Endothelial cell (in vitro differentiated cells): ENCODE data around the gene VSX1. TPM values are rescaled to one million over a fixed set of nuclear protein-coding genes. Genes with fewer than 3 reads are reported as not detected.

Experiments used
- DNase-seq: peaks from one replicate; pipeline ENCODE4 v3.0.0; 2021; ENCODE audit warnings: low spot score
- H3K27ac Mint-ChIP-seq: one replicate; pipeline ENCODE4 v1.8.0; 2021; ENCODE audit warnings: mixed read lengths, inconsistent platforms; ENCODE audit not compliant: unreplicated experiment
- H3K27me3 Mint-ChIP-seq: one replicate; pipeline ENCODE4 v1.8.0; 2021; ENCODE audit warnings: mild to moderate bottlenecking, moderate library complexity, mixed read lengths, inconsistent platforms; ENCODE audit not compliant: unreplicated experiment
- H3K36me3 Mint-ChIP-seq: one replicate; pipeline ENCODE4 v1.8.0; 2021; ENCODE audit warnings: mild to moderate bottlenecking, low read depth, mixed read lengths, inconsistent platforms; ENCODE audit not compliant: unreplicated experiment
- H3K4me1 Mint-ChIP-seq: one replicate; pipeline ENCODE4 v1.8.0; 2021; ENCODE audit warnings: mild to moderate bottlenecking, mixed read lengths, inconsistent platforms; ENCODE audit not compliant: unreplicated experiment
- H3K4me3 Mint-ChIP-seq: one replicate; pipeline ENCODE4 v1.8.0; 2021; ENCODE audit warnings: mild to moderate bottlenecking, mixed read lengths, inconsistent platforms; ENCODE audit not compliant: unreplicated experiment
- H3K9me3 Mint-ChIP-seq: one replicate; pipeline ENCODE4 v1.8.0; 2021; ENCODE audit warnings: mixed read lengths, inconsistent platforms; ENCODE audit not compliant: unreplicated experiment
- total RNA-seq: library from RNA; stranded (reverse); fragmentation: NEBNext Ultra II Directional; extraction: Animal tissue kit (Norgen Biotek cat#: 25700); gene quantifications from one replicate; pipeline ENCODE4 v1.2.1, GENCODE V29; 2021; ENCODE audit not compliant: unreplicated experiment
- TF ChIP-seq, protein P1 (sequence below): fragments of 200-600 bp; sonication (generic); IDR thresholded peaks from one replicate; pipeline ENCODE4 v1.5.0; 2021; ENCODE audit warnings: antibody characterized with exemption; ENCODE audit not compliant: unreplicated experiment

The VSX1 gene
- total RNA-seq, 1 donor from 2014 or later: not detected

DNA sequence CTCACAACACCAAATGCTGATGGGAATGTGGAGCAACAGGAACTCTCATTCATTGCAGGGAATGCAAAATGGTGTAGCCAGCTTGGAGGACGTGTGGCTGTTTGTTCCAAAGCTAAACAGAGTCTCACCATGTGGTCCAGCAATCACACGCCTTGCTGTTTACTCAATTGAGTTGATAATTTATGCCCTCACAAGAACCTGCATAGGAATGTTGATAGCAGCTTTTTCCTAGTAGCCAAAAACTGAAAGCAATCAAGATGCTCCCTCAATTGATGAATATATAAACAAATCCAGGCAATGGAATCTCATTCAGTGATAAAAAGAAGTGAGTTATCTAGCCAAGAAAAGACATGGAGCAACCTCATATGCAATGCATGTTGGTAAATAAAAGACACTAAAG lies 15.6 kb upstream of the VSX1 start:
- TF ChIP-seq, protein P1, sequence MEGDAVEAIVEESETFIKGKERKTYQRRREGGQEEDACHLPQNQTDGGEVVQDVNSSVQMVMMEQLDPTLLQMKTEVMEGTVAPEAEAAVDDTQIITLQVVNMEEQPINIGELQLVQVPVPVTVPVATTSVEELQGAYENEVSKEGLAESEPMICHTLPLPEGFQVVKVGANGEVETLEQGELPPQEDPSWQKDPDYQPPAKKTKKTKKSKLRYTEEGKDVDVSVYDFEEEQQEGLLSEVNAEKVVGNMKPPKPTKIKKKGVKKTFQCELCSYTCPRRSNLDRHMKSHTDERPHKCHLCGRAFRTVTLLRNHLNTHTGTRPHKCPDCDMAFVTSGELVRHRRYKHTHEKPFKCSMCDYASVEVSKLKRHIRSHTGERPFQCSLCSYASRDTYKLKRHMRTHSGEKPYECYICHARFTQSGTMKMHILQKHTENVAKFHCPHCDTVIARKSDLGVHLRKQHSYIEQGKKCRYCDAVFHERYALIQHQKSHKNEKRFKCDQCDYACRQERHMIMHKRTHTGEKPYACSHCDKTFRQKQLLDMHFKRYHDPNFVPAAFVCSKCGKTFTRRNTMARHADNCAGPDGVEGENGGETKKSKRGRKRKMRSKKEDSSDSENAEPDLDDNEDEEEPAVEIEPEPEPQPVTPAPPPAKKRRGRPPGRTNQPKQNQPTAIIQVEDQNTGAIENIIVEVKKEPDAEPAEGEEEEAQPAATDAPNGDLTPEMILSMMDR: no peak
- Mint-ChIP-seq H3K36me3 (no peaks in the 10 kb centered on the region), H3K9me3 (no peaks in the 10 kb centered on the region), H3K4me3 (no peak overlapping the region), H3K27me3 (peaks cover 2% of the 10 kb centered on the region), H3K4me1 (no peaks in the 10 kb centered on the region), H3K27ac (no peak overlapping the region)
- DNase-seq: no peak

DNA sequence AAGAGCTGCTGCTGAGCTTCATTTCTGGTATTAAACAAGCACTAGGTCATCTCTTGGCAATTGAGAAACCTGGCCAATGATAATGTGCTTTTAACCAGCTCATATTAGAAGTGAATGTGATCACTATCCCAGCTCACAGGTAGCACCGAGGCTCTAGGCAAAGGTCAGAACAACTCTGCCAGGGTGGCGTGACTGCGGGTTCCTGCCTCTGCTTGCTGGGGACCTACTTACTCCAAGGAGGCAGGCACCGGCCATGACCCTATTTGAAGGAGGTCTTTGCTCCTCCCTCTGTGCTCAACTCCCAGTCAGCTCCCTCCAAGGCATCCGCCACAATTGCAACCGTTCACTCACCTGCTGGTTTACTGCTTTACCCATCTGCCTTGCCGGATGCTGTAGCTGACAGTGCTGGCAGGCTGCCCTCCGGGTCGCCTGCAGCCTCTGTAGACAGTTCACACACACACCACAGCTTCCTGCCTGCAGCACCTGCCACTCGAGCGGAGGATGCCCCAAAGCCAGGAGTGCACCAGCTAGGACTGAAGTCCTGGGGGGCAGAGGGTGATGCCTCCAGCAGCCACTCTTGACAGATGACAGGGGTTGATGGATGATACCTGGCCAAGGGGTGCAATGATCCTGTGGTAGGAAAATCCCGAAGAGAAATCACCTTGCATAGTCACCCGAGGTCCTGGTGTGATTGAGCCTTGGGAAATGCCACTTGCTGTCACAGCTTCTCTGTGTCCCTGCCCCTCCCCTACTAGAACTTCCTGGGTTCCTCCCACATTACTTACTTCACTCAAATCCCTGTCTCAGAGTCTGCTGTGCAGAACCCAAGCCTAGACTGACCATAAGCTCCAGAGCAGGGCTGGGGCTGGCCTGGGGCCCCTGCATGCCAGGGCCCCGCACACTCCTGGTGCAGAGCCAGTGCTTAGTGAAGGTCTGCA lies 8.8 kb upstream of the VSX1 start:
- Mint-ChIP-seq H3K4me1 (no peaks in the 10 kb centered on the region), H3K36me3 (no peaks in the 10 kb centered on the region), H3K27me3 (peaks cover 8% of the 10 kb centered on the region), H3K9me3 (no peaks in the 10 kb centered on the region), H3K4me3 (no peak overlapping the region), H3K27ac (no peak overlapping the region)
- no peak for DNase-seq
- TF ChIP-seq, protein P1: no peak

DNA sequence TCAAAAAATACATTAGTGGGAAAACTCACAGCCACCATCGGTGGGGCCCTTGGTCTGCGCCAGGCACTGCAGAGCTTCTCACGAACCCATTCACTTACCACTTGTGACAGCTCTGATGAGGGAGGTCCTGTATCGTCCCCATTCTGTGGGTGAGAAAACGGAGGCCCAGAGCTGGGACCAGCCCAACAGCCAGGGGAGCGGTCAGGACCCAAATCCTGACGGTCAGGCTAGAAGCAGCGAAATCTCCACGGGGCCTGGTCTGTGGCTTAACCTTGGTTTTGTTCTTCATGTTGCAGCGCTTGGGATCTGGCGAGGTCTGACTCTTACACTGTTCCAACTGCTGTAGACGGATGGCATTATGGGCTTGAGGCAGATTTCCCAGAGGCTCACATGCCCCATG lies 7.7 kb upstream of the VSX1 start:
- H3K4me3 Mint-ChIP-seq: no peak overlapping the region
- peaks cover 12% of the 10 kb centered on the region for H3K27me3 Mint-ChIP-seq
- TF ChIP-seq, protein P1: no peak
- no peaks in the 10 kb centered on the region for H3K9me3 Mint-ChIP-seq
- no peak for DNase-seq
- H3K4me1 Mint-ChIP-seq: no peaks in the 10 kb centered on the region
- H3K27ac Mint-ChIP-seq: no peak overlapping the region
- H3K36me3 Mint-ChIP-seq: no peaks in the 10 kb centered on the region

DNA sequence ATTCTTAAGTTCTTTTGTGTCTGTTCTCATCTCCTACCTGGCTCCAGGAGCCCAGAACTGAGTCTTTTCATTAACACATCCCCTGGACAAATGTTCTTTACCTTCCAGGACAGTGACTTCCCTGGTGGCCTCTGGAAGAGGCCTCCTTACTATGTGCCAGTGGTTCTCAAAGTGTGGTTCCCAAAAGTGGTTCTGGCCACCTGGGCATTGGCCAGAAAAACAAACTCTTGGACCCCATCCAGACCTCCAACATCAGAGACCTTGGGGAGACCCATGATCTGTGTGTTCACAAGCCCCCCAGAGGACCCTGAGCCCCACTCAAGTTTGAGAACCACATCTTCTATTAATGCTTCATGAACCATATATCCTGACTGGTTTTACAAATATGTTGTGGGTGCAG lies 7.2 kb upstream of the VSX1 start:
- Mint-ChIP-seq H3K4me3 (no peak overlapping the region), H3K4me1 (no peaks in the 10 kb centered on the region), H3K9me3 (no peaks in the 10 kb centered on the region), H3K36me3 (no peaks in the 10 kb centered on the region), H3K27me3 (peaks cover 12% of the 10 kb centered on the region), H3K27ac (no peak overlapping the region)
- TF ChIP-seq, protein P1: no peak
- DNase-seq: no peak

DNA sequence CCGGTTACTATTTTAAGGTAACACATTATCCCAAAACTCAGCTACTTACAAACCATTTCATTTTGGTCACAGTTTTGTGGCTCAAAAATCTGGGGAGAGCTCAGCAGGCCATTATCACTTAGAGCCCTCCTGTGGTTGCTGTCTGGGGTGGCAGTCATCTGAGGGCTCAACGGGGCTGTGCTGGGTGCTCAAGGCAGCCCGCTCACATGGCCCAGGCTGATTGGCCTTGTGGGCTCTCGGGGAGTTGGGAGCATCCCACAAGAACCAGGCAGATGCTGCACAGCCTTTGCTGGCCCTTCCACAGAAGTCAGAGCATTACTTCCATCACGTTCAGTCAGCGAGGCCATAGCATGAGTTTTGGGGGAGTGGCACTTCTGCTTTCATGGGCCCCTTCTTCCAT lies 6.3 kb upstream of the VSX1 start:
- Mint-ChIP-seq H3K4me3 (no peak overlapping the region), H3K36me3 (no peaks in the 10 kb centered on the region), H3K4me1 (no peaks in the 10 kb centered on the region), H3K27me3 (peaks cover 10% of the 10 kb centered on the region), H3K9me3 (no peaks in the 10 kb centered on the region), H3K27ac (no peak overlapping the region)
- TF ChIP-seq, protein P1: no peak
- no peak for DNase-seq
